Astrocyte of the spinal cord (primary cell): Measurements from ENCODE around the gene TOLLIP.

ENCODE experiments used
- DNase-seq: peaks from one replicate; pipeline ENCODE4 v3.0.0; 2011; ENCODE audit warnings: low read depth, low spot score
- H3K4me3 ChIP-seq: 2 replicates; pipeline ENCODE4 v1.5.1; 2011; ENCODE audit warnings: low read depth, mild to moderate bottlenecking, low read length, moderate library complexity
- CTCF ChIP-seq: IDR thresholded peaks from 2 replicates; pipeline ENCODE4 v1.5.1; 2012; ENCODE audit warnings: low read depth, mild to moderate bottlenecking, low read length, inconsistent platforms
- in situ Hi-C: cut with HindIII; loops from 2 replicates; pipeline ENCODE4 v1.10.0; 2017; ENCODE audit warnings: low sequenced_read_pairs

Gene TOLLIP

GRCh38 chr11:1259076-1259461, 50.4 kb downstream of the TOLLIP start:
- in situ Hi-C loops, result no loop called here
- TF ChIP-seq CTCF, result no peak
- DNase-seq, result no peak
- no peak overlapping the region for H3K4me3 ChIP-seq

GRCh38 chr11:1258401-1259075, 50.9 kb downstream of the TOLLIP start:
- H3K4me3 ChIP-seq, result no peak overlapping the region
- TF ChIP-seq CTCF, result no peak
- in situ Hi-C loops, result no loop called here
- DNase-seq, result no peak

GRCh38 chr11:1257916-1258315, 51.5 kb downstream of the TOLLIP start:
- TF ChIP-seq CTCF, result no peak
- in situ Hi-C loops, result no loop called here

GRCh38 chr11:1257366-1257765, 52.1 kb downstream of the TOLLIP start:
- in situ Hi-C loops, result no loop called here

More at GRCh38 chr11:1257916-1258315, 51.5 kb downstream of the TOLLIP start:
- no peak for DNase-seq
- no peak overlapping the region for H3K4me3 ChIP-seq

GRCh38 chr11:1256257-1257045, 53.0 kb downstream of the TOLLIP start:
- in situ Hi-C loops, result no loop called here
- DNase-seq, result no peak
- no peak overlapping the region for H3K4me3 ChIP-seq
- TF ChIP-seq CTCF, result no peak

More at GRCh38 chr11:1257366-1257765, 52.1 kb downstream of the TOLLIP start:
- no peak for DNase-seq
- TF ChIP-seq CTCF, result no peak
- no peak overlapping the region for H3K4me3 ChIP-seq

GRCh38 chr11:1255151-1255550, 54.3 kb downstream of the TOLLIP start:
- TF ChIP-seq CTCF, result no peak
- DNase-seq, result no peak
- in situ Hi-C loops, result no loop called here

More at GRCh38 chr11:1255151-1255550, 54.3 kb downstream of the TOLLIP start:
- H3K4me3 ChIP-seq, result no peak overlapping the region
